ENCODE results near the gene VPS8.
"Not testable (repeated sequence)": the region's sequence is repeated elsewhere in the genome, so short reads cannot be mapped to it uniquely, and the experiment has no call there.

The VPS8 gene

DNA sequence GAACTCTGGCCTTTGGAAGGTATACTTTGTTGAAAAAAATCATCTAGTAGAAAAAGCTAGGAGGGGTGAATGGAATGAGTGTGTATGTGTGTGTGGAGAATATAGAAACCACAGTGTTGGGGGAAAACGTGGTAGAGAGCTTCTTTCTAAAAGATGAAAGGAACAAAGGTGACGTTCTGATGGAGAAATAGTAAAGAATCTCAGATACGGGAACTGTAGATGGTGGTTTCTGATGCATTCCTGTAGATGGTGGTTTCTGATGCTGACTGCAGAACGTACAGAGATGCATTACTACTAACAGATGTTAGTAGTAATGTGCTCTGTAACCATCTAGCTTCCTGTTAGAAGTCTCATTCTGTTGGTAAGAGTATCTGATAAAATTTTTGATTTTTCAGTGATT is 60.2 kb downstream of the VPS8 start:
- no peak for DNase-seq (ENCODE audit: low read depth)

DNA sequence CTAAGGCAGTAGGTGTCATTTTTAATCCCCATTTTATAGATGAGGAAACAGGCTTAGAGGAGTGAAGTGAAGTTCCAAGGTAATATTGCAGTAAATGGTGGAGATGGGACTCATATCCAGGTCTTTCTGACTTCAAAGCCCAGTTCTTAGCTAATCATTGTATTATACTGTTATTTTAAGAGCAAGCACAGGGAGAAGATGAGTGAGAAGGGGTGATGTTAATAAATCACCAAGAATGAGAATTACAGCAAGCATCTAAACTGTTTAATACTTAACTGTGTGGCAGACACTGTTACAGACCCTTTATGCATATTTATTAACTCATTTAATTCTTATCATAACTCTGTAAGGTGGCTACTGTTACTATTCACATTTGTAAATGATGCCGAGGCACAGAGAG is 61.2 kb downstream of the VPS8 start:
- DNase-seq (ENCODE audit: low read depth), result no peak

DNA sequence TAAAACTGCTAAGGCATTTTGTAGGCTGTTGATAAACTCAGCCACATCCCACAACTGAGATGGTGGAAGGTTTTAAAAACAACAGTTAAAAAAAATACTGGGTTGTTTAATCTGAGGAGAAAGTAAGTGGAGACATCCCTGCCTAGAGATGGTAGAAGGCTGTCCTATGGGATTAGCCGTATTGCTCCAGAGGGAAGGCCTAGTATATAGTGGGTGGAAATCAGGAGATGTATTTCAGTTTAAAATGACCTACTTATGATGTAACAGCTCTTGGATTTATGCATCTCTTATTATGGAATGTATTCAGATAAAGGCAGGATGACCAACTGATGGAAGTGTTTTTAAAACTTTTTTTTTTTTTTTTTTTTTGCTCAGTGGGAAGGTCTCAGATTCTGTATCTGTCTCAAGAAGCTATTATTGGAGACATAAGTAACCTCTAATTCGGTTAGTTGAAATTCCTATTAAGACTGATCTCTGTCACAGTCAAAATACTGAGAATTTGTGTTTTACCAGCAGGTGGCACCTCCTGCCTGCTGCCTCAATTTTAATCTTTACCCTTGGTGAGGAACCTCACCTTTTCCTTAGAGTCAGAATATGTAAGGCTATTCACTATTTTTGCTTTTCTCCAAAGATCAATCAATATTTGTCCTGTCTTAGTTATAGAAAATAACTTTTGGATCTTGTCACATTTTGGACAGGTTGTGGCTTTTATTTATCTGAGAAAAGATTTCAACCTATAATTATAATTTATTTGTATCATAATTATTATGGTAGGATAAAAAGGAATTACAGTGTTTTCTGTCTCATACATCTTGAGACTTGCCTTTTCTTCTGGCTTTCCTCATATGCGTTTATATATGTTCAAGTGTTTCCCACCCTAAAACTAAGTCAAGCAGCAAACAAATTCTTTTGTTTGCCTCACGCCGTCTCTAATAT is 63.0 kb downstream of the VPS8 start:
- DNase-seq (ENCODE audit: low read depth), result peak; percentile 5

GRCh38 chr3:184880276-184881019 is 68.5 kb downstream of the VPS8 start:
- no peak for DNase-seq (ENCODE audit: low read depth)

DNA sequence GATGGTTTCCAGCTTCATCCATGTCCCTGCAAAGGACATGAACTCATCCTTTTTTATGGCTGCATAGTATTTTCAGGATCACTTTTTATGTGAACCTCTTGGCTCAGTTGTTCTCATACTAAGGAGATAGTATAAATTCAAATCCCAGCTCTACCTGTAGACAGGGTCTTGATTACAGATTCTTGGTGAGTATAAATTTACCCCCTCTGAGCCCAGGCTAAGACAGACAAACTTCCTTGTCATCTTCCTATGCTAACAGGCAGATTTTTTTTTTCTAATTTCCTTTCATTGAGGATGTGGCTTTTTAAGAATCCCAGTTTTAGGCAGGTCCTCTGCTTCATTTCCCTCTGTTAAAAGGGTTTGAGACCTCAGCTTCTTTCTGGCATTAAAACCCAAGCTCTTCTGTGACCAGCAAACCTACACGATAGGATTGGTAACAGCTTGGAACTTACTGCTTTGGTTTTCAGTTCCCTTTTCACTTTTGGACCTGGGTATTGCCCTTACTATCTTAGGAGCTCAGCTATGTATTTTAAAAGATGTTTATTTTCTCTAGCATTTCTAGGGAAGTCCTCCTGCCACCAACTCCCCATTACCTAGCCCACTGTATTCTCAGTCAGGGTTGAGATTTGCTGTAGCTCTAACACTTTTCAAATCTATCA is 72.5 kb downstream of the VPS8 start:
- DNase-seq (ENCODE audit: low read depth), result no peak

- no peak for DNase-seq (ENCODE audit: low read depth)
Observed at GRCh38 chr3:184885112-184885511, 73.1 kb downstream of the VPS8 start.

DNA sequence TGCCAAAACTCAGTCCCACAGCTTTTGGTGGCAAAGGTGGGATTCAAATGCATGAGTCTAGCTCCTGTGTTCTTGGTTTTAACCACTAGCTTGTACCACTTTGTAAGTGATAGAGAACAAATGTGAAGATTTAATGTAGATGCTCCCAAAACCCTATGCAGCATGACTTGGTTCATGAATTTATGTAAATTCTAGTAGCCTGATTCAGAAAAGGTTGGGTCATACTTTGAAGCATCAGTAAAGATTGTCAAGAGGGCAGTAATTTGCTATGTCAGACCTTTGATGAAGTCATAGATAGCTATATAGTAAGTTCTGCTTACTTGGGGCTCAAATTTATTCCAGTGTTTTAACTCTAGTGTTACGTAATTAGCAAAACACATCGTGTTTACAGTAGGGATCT is 75.6 kb downstream of the VPS8 start:
- no peak for DNase-seq (ENCODE audit: low read depth)

DNA sequence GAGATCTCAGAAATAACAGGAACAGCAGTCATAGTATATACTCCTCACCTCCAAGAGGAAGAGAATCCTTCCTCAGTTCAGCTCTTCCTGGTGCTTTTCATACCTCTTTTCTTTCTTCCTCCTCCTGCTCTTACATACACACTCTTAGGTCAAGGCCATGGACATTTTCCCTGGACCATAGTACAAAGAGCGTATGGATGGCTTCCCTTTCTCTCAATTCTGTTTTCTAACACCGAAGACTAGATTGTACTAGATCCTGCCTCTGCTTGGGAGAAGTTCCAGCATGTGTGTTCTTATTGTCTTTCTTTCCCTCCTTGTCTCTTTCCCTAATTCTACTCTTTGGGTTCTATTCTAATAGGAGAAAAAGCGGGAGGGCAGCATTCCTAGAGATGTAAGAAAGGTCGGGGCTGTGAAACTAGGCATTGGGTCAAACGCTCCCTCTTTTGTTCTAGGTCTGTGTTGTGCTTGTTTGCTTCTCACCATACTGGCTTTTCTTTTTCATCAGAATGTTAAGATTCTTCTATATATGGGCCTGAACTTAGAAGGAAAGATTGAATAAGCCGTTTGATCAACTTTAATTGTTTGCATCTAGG is 77.4 kb downstream of the VPS8 start:
- no peak for DNase-seq (ENCODE audit: low read depth)

DNA sequence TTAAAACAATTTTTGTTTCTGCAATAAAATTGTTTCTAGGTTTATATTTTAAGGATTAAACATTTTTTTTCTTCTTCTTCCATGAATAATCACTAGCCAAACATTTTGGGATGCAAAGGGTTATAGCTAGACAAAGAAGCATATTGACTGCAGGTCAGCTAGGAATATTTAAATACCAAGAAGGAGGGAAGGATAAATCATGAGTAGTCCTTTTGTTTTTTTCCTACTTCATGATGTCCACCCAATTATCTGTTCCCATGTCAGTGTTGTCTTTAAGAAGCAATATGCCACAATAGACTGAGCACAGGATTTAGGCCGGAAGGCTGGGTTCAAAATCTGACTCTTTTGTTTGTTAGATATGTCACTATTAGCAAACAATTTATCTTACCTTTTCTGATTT is 82.1 kb downstream of the VPS8 start:
- no peak for DNase-seq (ENCODE audit: low read depth)

- DNase-seq (ENCODE audit: low read depth), result no peak
Observed at GRCh38 chr3:184895350-184895749, 83.4 kb downstream of the VPS8 start.

- DNase-seq (ENCODE audit: low read depth), result no peak
Observed at GRCh38 chr3:184896336-184896735, 84.4 kb downstream of the VPS8 start.

DNA sequence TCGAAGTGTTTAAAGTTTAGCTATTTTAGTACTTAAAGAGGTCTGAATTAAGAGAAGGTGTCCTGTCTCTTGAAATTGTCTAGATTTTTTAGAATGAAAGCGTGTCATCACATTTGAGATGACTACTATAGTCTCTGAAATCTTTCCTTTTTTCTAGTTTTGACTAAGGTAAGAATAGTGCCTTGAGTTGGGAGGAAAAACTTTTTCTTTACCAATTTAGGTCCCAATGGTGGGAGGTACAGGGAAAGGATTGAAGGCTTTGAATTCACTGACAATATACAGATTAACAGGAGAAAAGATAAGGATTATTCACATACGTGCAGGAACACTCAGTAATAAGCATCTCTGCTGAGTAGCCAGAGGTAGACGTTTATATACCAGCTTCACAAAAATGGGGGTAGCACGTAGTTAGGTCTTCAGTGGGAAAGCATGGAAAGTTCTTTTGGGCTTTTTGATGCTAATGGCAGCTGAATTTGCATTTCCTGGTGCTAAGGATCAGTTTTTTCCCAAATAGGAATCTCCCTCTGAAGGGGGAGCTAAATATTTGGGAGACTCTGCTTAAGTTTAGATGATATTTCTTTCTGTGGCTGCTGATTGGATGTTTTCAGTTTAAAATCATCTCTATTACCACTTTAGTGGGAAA is 88.1 kb downstream of the VPS8 start:
- no peak for DNase-seq (ENCODE audit: low read depth)

GRCh38 chr3:184907031-184907430 is 95.1 kb downstream of the VPS8 start:
- DNase-seq (ENCODE audit: low read depth), result not testable (repeated sequence)

DNA sequence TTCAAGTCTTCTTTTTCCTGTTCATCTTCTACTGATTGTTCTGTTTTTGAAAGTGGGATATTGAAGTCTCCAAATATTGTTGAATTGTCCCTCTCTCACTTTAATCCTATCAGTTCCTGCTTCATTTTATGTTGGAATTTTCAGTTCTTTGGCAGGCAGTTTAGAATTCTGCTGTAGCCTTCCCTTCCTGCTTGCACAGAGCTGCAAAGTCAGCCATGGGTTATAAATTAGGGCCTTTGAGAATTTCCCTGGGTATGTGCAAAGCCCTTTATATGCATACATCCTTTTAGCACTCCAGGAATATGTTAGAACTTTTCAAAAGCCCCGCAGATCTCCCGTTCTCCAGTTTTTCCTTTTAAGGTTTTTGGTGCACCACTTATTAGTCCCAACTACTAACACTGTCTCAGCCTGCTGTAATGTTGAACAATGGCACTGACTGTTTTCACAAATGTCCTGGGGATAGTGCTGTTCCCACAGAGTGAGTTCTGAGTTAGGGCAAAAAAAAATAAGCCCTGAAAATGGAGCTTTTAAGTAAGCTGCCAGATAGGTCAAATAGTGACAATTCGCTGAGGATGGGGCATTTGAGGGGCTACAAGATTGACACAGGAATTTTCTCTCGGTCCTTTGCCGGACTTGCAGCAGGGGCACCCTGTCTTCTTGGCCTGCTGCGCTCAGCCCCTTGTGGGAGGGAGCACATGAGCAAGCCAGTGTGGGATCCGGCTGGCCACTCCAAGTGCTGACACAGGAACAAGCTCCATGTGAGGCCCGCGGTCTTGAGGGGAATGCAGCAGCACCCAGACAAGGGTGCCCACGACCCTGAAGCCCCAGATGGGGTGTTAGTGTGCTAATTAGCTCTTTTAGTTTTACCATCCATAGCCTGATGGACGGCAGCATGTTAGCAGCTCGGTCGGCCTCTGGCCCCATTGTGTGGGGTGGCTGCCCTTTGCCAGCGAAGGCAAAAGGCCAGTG is 96.0 kb downstream of the VPS8 start:
- no peak for DNase-seq (ENCODE audit: low read depth)

GRCh38 chr3:184908859-184909258 is 96.9 kb downstream of the VPS8 start:
- no peak for DNase-seq (ENCODE audit: low read depth)

- DNase-seq (ENCODE audit: low read depth), result no peak
Observed at GRCh38 chr3:184910664-184911063, 98.7 kb downstream of the VPS8 start.

GRCh38 chr3:184911570-184911969 is 99.6 kb downstream of the VPS8 start:
- no peak for DNase-seq (ENCODE audit: low read depth)

DNA sequence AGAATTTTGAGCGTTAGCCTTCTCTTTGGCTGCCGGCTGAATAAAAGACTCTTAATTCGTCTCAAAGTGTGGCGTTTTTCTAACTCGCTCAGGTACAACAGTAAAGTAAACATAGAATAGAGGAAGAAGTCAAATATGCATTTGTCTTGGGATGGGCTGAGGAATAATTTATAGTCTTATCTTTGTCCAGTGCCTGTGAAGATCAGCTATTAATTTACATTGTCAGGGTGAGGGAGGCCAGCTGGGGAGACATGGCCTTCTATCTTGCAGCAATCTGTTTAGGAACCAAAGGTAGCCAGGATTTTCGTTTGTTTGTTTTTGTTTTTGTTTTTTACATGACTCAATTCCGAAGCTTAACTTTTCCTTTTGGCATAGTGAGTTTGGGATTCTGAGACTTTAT is 100.2 kb downstream of the VPS8 start:
- no peak for DNase-seq (ENCODE audit: low read depth)

GRCh38 chr3:184914628-184915027 is 102.7 kb downstream of the VPS8 start:
- no peak for DNase-seq (ENCODE audit: low read depth)

- no peak for DNase-seq (ENCODE audit: low read depth)
Observed at GRCh38 chr3:184918750-184919149, 106.8 kb downstream of the VPS8 start.

- DNase-seq (ENCODE audit: low read depth), result no peak
Observed at GRCh38 chr3:184919651-184920050, 107.7 kb downstream of the VPS8 start.

Data from activated T-cell treated with anti-CD3 and anti-CD28 coated beads for 48 hours (primary cell).